Sigmoid colon (tissue), 7 donors: ENCODE data around the gene MRAS. TPM values are rescaled to one million over a fixed set of nuclear protein-coding genes. Genes with fewer than 3 reads are reported as not detected.
A peak's percentile ranks its signal among the peaks of the same experiment; 100 is the strongest.

Experiments used
- DNase-seq: peaks from one replicate; pipeline ENCODE4 v3.0.0-alpha.2; 2019
- H3K27ac ChIP-seq, 4 donors: fragments of 200-600 bp; sonication (generic); one replicate each; pipeline ENCODE4 v1.5.1; 2016 to 2019; ENCODE audit warnings: mild to moderate bottlenecking in 1 of 4
- H3K27me3 ChIP-seq, 3 donors: fragments of 200-600 bp; sonication (generic); one replicate each; pipeline ENCODE4 v1.5.1; 2019; ENCODE audit warnings: mild to moderate bottlenecking in 1 of 3
- H3K36me3 ChIP-seq, 4 donors: fragments of 200-600 bp; sonication (generic); one replicate each; pipeline ENCODE4 v1.5.1; 2016 to 2019
- H3K4me1 ChIP-seq, 4 donors: fragments of 200-600 bp; sonication (generic); one replicate each; pipeline ENCODE4 v1.5.1; 2017 to 2019
- H3K4me3 ChIP-seq, 4 donors: fragments of 200-600 bp; sonication (generic); one replicate each; pipeline ENCODE4 v1.5.1; 2017 to 2019; ENCODE audit warnings: mild to moderate bottlenecking in 2 of 4, moderate library complexity in 1 of 4
- H3K9me3 ChIP-seq, 4 donors: fragments of 200-600 bp in 3 of 4; sonication (generic) in 3 of 4; one replicate each; pipeline versions ENCODE4 v1.5.1 to v1.6.1; 2013 to 2019
- CTCF ChIP-seq, 4 experiments: fragments of 450-650 bp in 3 of 4; fragments of 200-600 bp in 1 of 4; IDR thresholded peaks; one replicate each; pipeline ENCODE4 v1.5.1; 2016 to 2019; ENCODE audit warnings: antibody characterized with exemption in 4 of 4, mild to moderate bottlenecking in 3 of 4, moderate library complexity in 2 of 4
- EP300 ChIP-seq, 4 donors: sonication (generic); formaldehyde crosslinking; IDR thresholded peaks; one replicate each; pipeline ENCODE4 v1.6.1; 2017; ENCODE audit warnings: antibody characterized with exemption in 4 of 4
- POLR2A ChIP-seq, 2 donors: fragments of 450-650 bp; IDR thresholded peaks; one replicate each; pipeline ENCODE4 v1.6.1; 2016; ENCODE audit warnings: antibody characterized with exemption in 2 of 2, mild to moderate bottlenecking in 2 of 2, moderate library complexity in 2 of 2
- POLR2AphosphoS5 ChIP-seq, 4 donors: sonication (generic); formaldehyde crosslinking; IDR thresholded peaks; one replicate each; pipeline ENCODE4 v1.6.1; 2017; ENCODE audit warnings: antibody characterized with exemption in 4 of 4
- WGBS, 2 donors: extraction: QIAGEN DNeasy Blood & Tissue Kit; methylation state at CpG; one replicate each; pipeline ENCODE4 v1.1.7; 2013; 5-methylcytosine and 5-hydroxymethylcytosine counted together
- intact Hi-C: fragments of 100-400 bp; cut with DNase I; formaldehyde crosslinking; loops from one replicate; pipeline ENCODE4 v1.15.1; 2023
- polyA plus RNA-seq, 3 donors: library from polyadenylated mRNA; stranded (reverse); fragments of 200-250 nt; gene quantifications; one replicate each; pipeline ENCODE4 v1.2.3, GENCODE V29; 2013
- total RNA-seq, 4 donors: library from RNA; depleted of rRNA; stranded (reverse); fragments of >200 nt; gene quantifications; one replicate each; pipeline ENCODE4 v1.1.0, GENCODE V29; 2016
- donor health status: healthy with polysubstance abuse.
- donor health status: Bipolar disorder and iron deficiency.
- donor health status: healthy.

MRAS gene
- total and polyA plus RNA-seq, 7 donors, result 3.5 to 36.8 (median 24.4) TPM

- intact Hi-C loops, result no loop called here
Observed at GRCh38 chr3:138371070-138371965, 22.9 kb downstream of the MRAS start.

GRCh38 chr3:138373087-138373735, 24.8 kb downstream of the MRAS start:
- Histone ChIP-seq H3K27ac (no peak overlapping the region), H3K4me1 (peaks cover 0 to 31% (median 7%) of the 10 kb centered on the region in 4 donors), H3K36me3 (peaks cover 0 to 15% (median 2%) of the 10 kb centered on the region in 4 donors), H3K4me3 (no peak overlapping the region), H3K27me3 (no peaks in the 10 kb centered on the region), H3K9me3 (no peaks in the 10 kb centered on the region)
- WGBS, 2 donors, result 88 to 94% methylated on average over 7 of the region's 7 CpGs
- DNase-seq, result no peak
- TF ChIP-seq CTCF (IDR thresholded peaks at IDR 0.05), result no peak
- TF ChIP-seq EP300 (IDR thresholded peaks at IDR 0.05), result no peak
- intact Hi-C loops, result no loop called here

More at GRCh38 chr3:138371070-138371965, 22.9 kb downstream of the MRAS start:
- H3K4me3 ChIP-seq, result no peak overlapping the region
- WGBS, 2 donors, result 77 to 82% methylated on average over 9 of the region's 9 CpGs
- peaks cover 0 to 33% (median 10%) of the 10 kb centered on the region in 4 donors for H3K4me1 ChIP-seq
- no peaks in the 10 kb centered on the region for H3K9me3 ChIP-seq
- TF ChIP-seq CTCF (IDR thresholded peaks at IDR 0.05), result no peak
- TF ChIP-seq POLR2A (IDR thresholded peaks at IDR 0.05), result no peak
- no peak for TF ChIP-seq EP300 (IDR thresholded peaks at IDR 0.05)
- no peak for TF ChIP-seq POLR2AphosphoS5 (IDR thresholded peaks at IDR 0.05)
- peaks cover 0 to 13% (median 2%) of the 10 kb centered on the region in 4 donors for H3K36me3 ChIP-seq
- H3K27me3 ChIP-seq, result no peaks in the 10 kb centered on the region
- no peak overlapping the region for H3K27ac ChIP-seq
- DNase-seq, result peak; percentile 3

- intact Hi-C loops, result no loop called here
- WGBS, 2 donors, result 96 to 98% methylated on average over 5 of the region's 5 CpGs
- peaks cover 0 to 20% (median 2%) of the 10 kb centered on the region in 4 donors for H3K36me3 ChIP-seq
- TF ChIP-seq CTCF (IDR thresholded peaks at IDR 0.05), result no peak
- no peak for TF ChIP-seq EP300 (IDR thresholded peaks at IDR 0.05)
- TF ChIP-seq POLR2A (IDR thresholded peaks at IDR 0.05), result no peak
- TF ChIP-seq POLR2AphosphoS5 (IDR thresholded peaks at IDR 0.05), result no peak
- H3K27ac ChIP-seq, result no peak overlapping the region
- no peak overlapping the region for H3K4me3 ChIP-seq
- H3K9me3 ChIP-seq, result no peaks in the 10 kb centered on the region
- H3K4me1 ChIP-seq, result peaks cover 0 to 28% (median 7%) of the 10 kb centered on the region in 4 donors
- no peak for DNase-seq
- no peaks in the 10 kb centered on the region for H3K27me3 ChIP-seq
Observed at GRCh38 chr3:138373736-138374094, 25.3 kb downstream of the MRAS start.

GRCh38 chr3:138374573-138375134, 26.3 kb downstream of the MRAS start:
- intact Hi-C loops, result no loop called here
- Histone ChIP-seq H3K36me3 (peaks cover 0 to 21% (median 2%) of the 10 kb centered on the region in 4 donors), H3K9me3 (no peaks in the 10 kb centered on the region), H3K4me1 (peaks cover 0 to 19% (median 7%) of the 10 kb centered on the region in 4 donors), H3K4me3 (no peak overlapping the region), H3K27ac (no peak overlapping the region), H3K27me3 (no peaks in the 10 kb centered on the region)
- DNase-seq, result peak; percentile 1
- TF ChIP-seq EP300 (IDR thresholded peaks at IDR 0.05) (no peak), POLR2A (IDR thresholded peaks at IDR 0.05) (no peak), CTCF (IDR thresholded peaks at IDR 0.05) (no peak), POLR2AphosphoS5 (IDR thresholded peaks at IDR 0.05) (no peak)
- WGBS, 2 donors, result 46 to 77% methylated on average over 2 of the region's 2 CpGs
